Type B pancreatic cell (in vitro differentiated cells): ENCODE results near the gene KRTAP1-4. TPM values are rescaled to one million over a fixed set of nuclear protein-coding genes. Genes with fewer than 3 reads are reported as not detected.
"Not testable (repeated sequence)": the region's sequence is repeated elsewhere in the genome, so short reads cannot be mapped to it uniquely, and the experiment has no call there.

Experiments
- DNase-seq: peaks from one replicate; pipeline ENCODE4 v3.0.0; 2021; ENCODE audit warnings: mixed read lengths; ENCODE audit not compliant: unreplicated experiment; ENCODE audit errors: extremely low spot score
- H3K27ac Mint-ChIP-seq: 2 replicates; pipeline ENCODE4 v1.8.0; 2021; ENCODE audit warnings: mild to moderate bottlenecking, mixed read lengths
- H3K27me3 Mint-ChIP-seq: 2 replicates; pipeline ENCODE4 v1.8.0; 2021; ENCODE audit warnings: mixed read lengths
- H3K36me3 Mint-ChIP-seq: 2 replicates; pipeline ENCODE4 v1.8.0; 2021; ENCODE audit warnings: mixed read lengths
- H3K4me1 Mint-ChIP-seq: one replicate; pipeline ENCODE4 v1.8.0; 2021; ENCODE audit warnings: mixed read lengths; ENCODE audit not compliant: unreplicated experiment
- H3K4me3 Mint-ChIP-seq: 2 replicates; pipeline ENCODE4 v1.8.0; 2021; ENCODE audit warnings: mild to moderate bottlenecking, mixed read lengths
- H3K9me3 Mint-ChIP-seq: 2 replicates; pipeline ENCODE4 v1.8.0; 2021; ENCODE audit warnings: mixed read lengths
- total RNA-seq: library from RNA; stranded (reverse); gene quantifications from 2 replicates; pipeline ENCODE4 v1.2.1, GENCODE V29; 2021; ENCODE audit warnings: low replicate concordance
- TF ChIP-seq, protein P1 (sequence below): fragments of 200-600 bp; sonication (generic); conservative IDR thresholded peaks from 2 replicates; pipeline ENCODE4 v1.5.0; 2021; ENCODE audit warnings: antibody characterized with exemption, mild to moderate bottlenecking

Gene KRTAP1-4
- total RNA-seq, 1 donor from 2014 or later, result not detected

DNA sequence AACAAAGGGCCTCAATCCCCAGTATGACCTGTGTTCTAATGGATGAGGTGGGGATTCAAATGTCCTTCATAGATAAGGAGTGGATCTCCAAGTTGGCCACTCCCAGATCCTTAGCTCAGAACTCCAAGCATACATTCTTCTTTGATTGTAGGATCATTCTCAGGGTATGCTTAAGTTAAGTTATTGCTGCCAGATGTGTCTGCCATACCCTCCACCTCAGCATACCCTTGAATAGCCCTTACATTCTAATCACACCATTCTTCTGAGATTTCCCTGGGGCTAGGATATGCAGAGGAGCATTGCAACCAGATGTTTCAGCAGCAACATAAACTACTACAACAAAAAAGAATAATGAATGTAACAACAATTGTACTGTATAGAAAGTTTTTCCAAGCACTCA, 37.3 kb upstream of the KRTAP1-4 start:
- Mint-ChIP-seq H3K9me3 (no peaks in the 10 kb centered on the region), H3K27ac (peak overlapping the region; percentile 14), H3K4me1 (peaks cover 9% of the 10 kb centered on the region), H3K27me3 (no peaks in the 10 kb centered on the region), H3K36me3 (no peaks in the 10 kb centered on the region), H3K4me3 (no peak overlapping the region)
- no peak for DNase-seq
- TF ChIP-seq, protein P1, sequence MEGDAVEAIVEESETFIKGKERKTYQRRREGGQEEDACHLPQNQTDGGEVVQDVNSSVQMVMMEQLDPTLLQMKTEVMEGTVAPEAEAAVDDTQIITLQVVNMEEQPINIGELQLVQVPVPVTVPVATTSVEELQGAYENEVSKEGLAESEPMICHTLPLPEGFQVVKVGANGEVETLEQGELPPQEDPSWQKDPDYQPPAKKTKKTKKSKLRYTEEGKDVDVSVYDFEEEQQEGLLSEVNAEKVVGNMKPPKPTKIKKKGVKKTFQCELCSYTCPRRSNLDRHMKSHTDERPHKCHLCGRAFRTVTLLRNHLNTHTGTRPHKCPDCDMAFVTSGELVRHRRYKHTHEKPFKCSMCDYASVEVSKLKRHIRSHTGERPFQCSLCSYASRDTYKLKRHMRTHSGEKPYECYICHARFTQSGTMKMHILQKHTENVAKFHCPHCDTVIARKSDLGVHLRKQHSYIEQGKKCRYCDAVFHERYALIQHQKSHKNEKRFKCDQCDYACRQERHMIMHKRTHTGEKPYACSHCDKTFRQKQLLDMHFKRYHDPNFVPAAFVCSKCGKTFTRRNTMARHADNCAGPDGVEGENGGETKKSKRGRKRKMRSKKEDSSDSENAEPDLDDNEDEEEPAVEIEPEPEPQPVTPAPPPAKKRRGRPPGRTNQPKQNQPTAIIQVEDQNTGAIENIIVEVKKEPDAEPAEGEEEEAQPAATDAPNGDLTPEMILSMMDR, result no peak

DNA sequence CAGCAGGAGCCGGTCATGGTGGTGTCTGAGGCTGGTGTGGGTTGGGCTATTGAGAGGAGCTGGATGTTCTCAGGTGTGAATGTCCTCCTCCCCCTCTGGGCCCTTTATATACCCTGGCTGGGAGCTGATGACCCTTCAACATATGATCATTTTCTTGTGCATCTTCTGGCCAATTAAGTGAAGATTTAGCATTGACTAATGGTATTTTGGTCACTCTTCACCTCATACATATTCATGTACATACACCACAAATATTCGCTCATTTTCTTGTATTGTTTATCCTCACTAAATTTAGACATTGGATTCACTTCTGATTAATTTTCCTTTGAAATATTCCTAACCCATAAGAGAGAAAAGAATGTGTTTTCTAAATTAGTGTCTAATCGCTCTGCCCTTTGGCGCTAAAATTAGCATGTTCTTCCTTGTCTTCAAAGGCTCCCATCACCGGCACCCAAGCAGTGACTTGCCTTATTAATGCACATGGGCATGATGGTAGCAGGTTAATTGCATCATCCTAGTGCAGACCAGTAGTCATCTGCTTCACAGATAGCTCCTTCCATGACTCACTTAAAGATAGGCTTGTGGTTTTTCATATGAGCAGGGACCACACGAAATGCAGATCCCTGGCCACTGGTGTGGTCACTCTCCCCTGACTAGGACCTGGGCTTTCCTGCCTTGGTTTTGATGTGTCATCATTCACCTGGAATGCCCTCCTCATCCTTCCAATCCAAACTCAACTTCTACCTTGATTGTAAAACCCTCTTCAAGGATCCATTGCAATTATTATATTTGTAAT, 36.0 kb upstream of the KRTAP1-4 start, which contains the start of gene KRTAP2-4:
Gene KRTAP2-4 (minus strand): TSS at position 51 of the 796 bp plus-strand sequence. CDS start 34 bp downstream, at position 17.
- H3K4me1 Mint-ChIP-seq, result peaks cover 16% of the 10 kb centered on the region
- H3K27me3 Mint-ChIP-seq, result no peaks in the 10 kb centered on the region
- DNase-seq, result no peak
- no peak within 1 kb of the TSS for H3K4me3 Mint-ChIP-seq
- no peak within 1 kb of the TSS for H3K27ac Mint-ChIP-seq
- no peaks in the 10 kb centered on the region for H3K36me3 Mint-ChIP-seq
- TF ChIP-seq, protein P1, result no peak
- no peaks in the 10 kb centered on the region for H3K9me3 Mint-ChIP-seq

DNA sequence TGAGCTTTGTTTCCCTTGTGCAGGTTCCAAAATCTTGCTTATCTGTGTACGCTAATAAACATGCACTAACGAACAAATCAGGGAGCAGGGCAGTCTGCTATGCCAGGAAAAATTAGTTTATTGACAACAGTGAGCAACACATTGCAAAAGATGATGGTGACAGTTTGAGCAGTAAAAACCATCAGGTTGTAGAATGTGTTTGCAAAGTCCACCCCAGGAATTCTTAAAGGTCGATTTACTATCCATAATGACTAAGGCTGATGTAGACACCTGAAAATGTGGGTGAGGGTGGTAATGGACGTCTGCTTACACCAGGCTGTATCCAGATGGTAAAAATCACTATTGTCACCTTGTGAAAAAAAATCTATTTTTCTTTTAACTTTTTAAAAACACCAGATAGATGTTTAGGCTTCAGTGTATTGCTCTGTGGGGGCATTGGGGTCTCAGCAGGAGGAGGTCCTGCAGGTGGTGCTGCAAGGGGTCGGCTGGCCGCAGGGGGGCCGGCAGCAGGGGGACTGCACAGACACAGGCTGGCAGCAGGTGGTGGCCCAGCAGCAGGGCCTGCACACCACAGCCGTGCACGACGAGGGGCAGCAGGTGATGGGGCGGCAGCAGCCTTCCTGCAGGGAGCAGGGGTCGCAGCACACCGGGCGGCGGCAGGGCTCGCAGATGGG, 35.2 kb upstream of the KRTAP1-4 start:
- not testable (repeated sequence) for H3K36me3 Mint-ChIP-seq, H3K9me3 Mint-ChIP-seq, H3K27ac Mint-ChIP-seq, H3K27me3 Mint-ChIP-seq, H3K4me3 Mint-ChIP-seq, DNase-seq
- peaks cover 21% of the 10 kb centered on the region for H3K4me1 Mint-ChIP-seq

DNA sequence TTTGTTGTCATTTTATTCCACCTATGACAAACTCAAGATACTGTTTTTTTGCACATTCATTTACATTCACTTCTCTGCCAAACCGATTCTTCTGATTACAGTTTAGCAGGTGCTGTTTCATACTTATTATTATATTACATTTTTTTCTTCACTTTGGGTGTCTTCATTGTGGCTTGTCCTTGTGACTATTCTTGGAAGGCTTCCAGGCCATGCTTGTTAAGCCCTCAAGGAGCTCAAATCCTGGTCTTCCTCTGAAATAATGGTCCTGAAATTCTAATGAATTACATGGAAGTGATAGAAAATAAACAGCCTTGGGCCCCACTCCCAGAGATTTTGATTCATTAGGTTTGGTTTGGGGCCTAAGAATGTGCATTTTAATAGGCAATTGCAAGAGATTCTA, 34.3 kb upstream of the KRTAP1-4 start:
- H3K36me3 Mint-ChIP-seq, result no peaks in the 10 kb centered on the region
- H3K9me3 Mint-ChIP-seq, result peaks cover 5% of the 10 kb centered on the region
- peaks cover 26% of the 10 kb centered on the region for H3K4me1 Mint-ChIP-seq
- TF ChIP-seq, protein P1, result no peak
- no peak overlapping the region for H3K4me3 Mint-ChIP-seq
- DNase-seq, result no peak
- no peaks in the 10 kb centered on the region for H3K27me3 Mint-ChIP-seq
- H3K27ac Mint-ChIP-seq, result no peak overlapping the region

DNA sequence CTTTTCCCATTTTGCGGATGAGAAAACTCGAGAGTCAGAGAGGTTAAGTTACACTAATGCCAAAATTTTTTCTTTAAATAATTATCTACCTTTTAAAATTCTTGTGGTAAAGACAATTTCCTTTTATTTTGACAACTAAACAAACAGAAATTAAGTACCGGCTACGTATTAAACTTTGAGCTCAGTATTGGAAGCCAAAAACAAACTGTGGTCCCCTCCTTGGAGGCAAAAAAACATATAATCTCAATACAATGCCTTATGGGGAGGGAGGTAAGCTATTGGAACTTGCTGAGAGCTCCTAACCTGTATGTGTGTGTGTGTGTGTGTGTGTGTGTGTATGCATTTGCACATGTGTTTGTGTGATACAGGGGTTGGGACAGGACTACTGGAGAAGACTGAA, 33.5 kb upstream of the KRTAP1-4 start:
- DNase-seq, result no peak
- Mint-ChIP-seq H3K27me3 (no peaks in the 10 kb centered on the region), H3K36me3 (no peaks in the 10 kb centered on the region), H3K4me3 (no peak overlapping the region), H3K4me1 (peaks cover 27% of the 10 kb centered on the region), H3K9me3 (peaks cover 5% of the 10 kb centered on the region), H3K27ac (no peak overlapping the region)
- TF ChIP-seq, protein P1, result no peak

DNA sequence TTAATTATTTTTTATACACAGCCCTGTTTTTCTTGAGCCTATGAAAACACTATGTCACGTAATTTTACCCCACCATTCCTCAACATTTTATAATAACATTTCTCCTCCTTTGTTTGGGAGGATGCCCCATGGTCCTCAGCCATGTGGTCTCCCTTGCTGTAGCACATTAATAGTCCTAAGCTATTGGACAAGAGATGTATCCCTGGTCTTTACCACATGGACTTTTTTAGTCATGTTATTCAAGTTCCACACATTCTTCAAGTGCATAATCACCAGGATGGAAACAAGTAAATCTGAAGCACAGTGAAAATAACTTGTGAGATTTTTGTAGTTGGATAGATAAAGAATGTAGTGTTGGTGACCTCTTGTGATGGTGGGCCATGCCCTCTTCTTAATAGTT, 32.0 kb upstream of the KRTAP1-4 start:
- Mint-ChIP-seq H3K4me1 (peaks cover 20% of the 10 kb centered on the region), H3K27ac (no peak overlapping the region), H3K36me3 (no peaks in the 10 kb centered on the region), H3K4me3 (no peak overlapping the region), H3K9me3 (peaks cover 10% of the 10 kb centered on the region), H3K27me3 (no peaks in the 10 kb centered on the region)
- no peak for DNase-seq
- TF ChIP-seq, protein P1, result no peak
